Measurements from ENCODE around the gene GCLC. TPM values are rescaled to one million over a fixed set of nuclear protein-coding genes. Genes with fewer than 3 reads are reported as not detected.
A peak's percentile ranks its signal among the peaks of the same experiment; 100 is the strongest.

GCLC gene
- total and polyA plus RNA-seq, 2 experiments from 2014 or later, result 17.5 to 33.6 TPM

DNA sequence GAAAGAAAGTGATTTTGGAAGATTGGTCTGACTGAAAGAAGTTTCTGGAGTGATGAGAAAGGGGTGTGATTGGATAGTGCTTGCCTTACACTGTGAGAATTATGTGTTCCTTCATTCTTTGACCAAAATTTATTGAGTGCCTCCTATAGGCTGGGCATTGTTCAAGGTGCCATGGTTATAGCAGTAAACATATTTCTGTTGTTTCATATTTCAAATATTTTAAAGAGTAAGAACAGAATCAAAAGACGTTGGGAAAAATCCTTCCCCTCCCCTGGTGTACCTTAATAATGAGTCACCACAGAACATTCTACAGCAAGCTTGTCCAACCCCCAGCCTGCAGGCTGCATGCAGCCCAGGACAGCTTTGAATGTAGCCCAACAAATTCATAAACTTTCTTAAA lies 78.6 kb downstream of the GCLC start:
- no peaks in the 10 kb centered on the region for H3K4me1 ChIP-seq (ENCODE audit: low read depth)
- DNase-seq (ENCODE audit: low read depth in 1 of 2, low spot score in 1 of 2), result peak in 1 of 2 donors; percentile 53
- no peaks in the 10 kb centered on the region for H3K36me3 ChIP-seq
- no peaks in the 10 kb centered on the region for H3K9me3 ChIP-seq (ENCODE audit: low read depth)
- no peak overlapping the region for H3K4me3 ChIP-seq
- TF ChIP-seq, protein P1, sequence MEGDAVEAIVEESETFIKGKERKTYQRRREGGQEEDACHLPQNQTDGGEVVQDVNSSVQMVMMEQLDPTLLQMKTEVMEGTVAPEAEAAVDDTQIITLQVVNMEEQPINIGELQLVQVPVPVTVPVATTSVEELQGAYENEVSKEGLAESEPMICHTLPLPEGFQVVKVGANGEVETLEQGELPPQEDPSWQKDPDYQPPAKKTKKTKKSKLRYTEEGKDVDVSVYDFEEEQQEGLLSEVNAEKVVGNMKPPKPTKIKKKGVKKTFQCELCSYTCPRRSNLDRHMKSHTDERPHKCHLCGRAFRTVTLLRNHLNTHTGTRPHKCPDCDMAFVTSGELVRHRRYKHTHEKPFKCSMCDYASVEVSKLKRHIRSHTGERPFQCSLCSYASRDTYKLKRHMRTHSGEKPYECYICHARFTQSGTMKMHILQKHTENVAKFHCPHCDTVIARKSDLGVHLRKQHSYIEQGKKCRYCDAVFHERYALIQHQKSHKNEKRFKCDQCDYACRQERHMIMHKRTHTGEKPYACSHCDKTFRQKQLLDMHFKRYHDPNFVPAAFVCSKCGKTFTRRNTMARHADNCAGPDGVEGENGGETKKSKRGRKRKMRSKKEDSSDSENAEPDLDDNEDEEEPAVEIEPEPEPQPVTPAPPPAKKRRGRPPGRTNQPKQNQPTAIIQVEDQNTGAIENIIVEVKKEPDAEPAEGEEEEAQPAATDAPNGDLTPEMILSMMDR (IDR thresholded peaks at IDR 0.05; ENCODE audit: low read depth, low read length), result no peak
- no peaks in the 10 kb centered on the region for H3K27me3 ChIP-seq
- no peak overlapping the region for H3K27ac ChIP-seq

- Histone ChIP-seq H3K4me1 (ENCODE audit: low read depth) (no peaks in the 10 kb centered on the region), H3K27ac (no peak overlapping the region), H3K4me3 (no peak overlapping the region), H3K36me3 (no peaks in the 10 kb centered on the region), H3K27me3 (no peaks in the 10 kb centered on the region), H3K9me3 (ENCODE audit: low read depth) (no peaks in the 10 kb centered on the region)
- DNase-seq (ENCODE audit: low read depth in 1 of 2, low spot score in 1 of 2), result peak in 1 of 2 donors; percentile 69
- TF ChIP-seq, protein P1 (IDR thresholded peaks at IDR 0.05; ENCODE audit: low read depth, low read length), result no peak
Observed at GRCh38 chr6:53465732-53466131, 79.2 kb downstream of the GCLC start.

GRCh38 chr6:53464927-53465460 lies 79.9 kb downstream of the GCLC start:
- Histone ChIP-seq H3K9me3 (ENCODE audit: low read depth) (no peaks in the 10 kb centered on the region), H3K4me1 (ENCODE audit: low read depth) (no peaks in the 10 kb centered on the region), H3K27ac (no peak overlapping the region), H3K27me3 (no peaks in the 10 kb centered on the region), H3K4me3 (no peak overlapping the region), H3K36me3 (no peaks in the 10 kb centered on the region)
- DNase-seq (ENCODE audit: low read depth in 1 of 2, low spot score in 1 of 2), result peak in 1 of 2 donors; percentile 59
- TF ChIP-seq, protein P1 (IDR thresholded peaks at IDR 0.05; ENCODE audit: low read depth, low read length), result no peak

- TF ChIP-seq, protein P1 (IDR thresholded peaks at IDR 0.05; ENCODE audit: low read depth, low read length), result no peak
- no peaks in the 10 kb centered on the region for H3K4me1 ChIP-seq (ENCODE audit: low read depth)
- no peak overlapping the region for H3K4me3 ChIP-seq
- H3K27me3 ChIP-seq, result no peaks in the 10 kb centered on the region
- no peaks in the 10 kb centered on the region for H3K9me3 ChIP-seq (ENCODE audit: low read depth)
- H3K27ac ChIP-seq, result no peak overlapping the region
- no peaks in the 10 kb centered on the region for H3K36me3 ChIP-seq
- DNase-seq (ENCODE audit: low read depth in 1 of 2, low spot score in 1 of 2), result no peak
Observed at GRCh38 chr6:53464483-53464882, 80.4 kb downstream of the GCLC start.

DNA sequence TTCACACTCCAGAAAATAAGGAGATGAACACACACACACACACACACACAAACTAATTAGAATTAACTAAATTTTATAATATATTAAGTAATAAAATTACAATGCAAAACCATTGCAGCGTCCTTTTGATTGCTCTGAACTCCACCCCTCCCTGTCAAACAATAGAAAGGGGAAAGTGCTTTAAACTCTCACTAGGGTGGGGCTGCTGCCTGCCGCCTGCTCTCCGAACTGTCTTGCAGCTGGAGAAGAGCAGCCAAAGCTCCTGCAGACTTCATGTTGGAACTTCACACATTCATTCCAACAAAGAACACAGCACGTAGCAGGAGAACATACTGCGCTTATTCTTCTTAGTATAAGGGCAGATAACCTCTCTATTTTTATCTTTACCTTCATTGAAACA lies 83.2 kb downstream of the GCLC start:
- no peak overlapping the region for H3K4me3 ChIP-seq
- DNase-seq (ENCODE audit: low read depth in 1 of 2, low spot score in 1 of 2), result no peak
- TF ChIP-seq, protein P1 (IDR thresholded peaks at IDR 0.05; ENCODE audit: low read depth, low read length), result no peak
- no peaks in the 10 kb centered on the region for H3K36me3 ChIP-seq
- H3K27ac ChIP-seq, result no peak overlapping the region
- H3K4me1 ChIP-seq (ENCODE audit: low read depth), result no peaks in the 10 kb centered on the region
- H3K9me3 ChIP-seq (ENCODE audit: low read depth), result no peaks in the 10 kb centered on the region
- H3K27me3 ChIP-seq, result no peaks in the 10 kb centered on the region

All from cardiac muscle cell (in vitro differentiated cells and primary cell).